ENCODE data around the gene PROK1. TPM values are rescaled to one million over a fixed set of nuclear protein-coding genes. Genes with fewer than 3 reads are reported as not detected.
A peak's percentile ranks its signal among the peaks of the same experiment; 100 is the strongest.

PROK1 gene
- total RNA-seq, 2 experiments from 2014 or later, result not detected

DNA sequence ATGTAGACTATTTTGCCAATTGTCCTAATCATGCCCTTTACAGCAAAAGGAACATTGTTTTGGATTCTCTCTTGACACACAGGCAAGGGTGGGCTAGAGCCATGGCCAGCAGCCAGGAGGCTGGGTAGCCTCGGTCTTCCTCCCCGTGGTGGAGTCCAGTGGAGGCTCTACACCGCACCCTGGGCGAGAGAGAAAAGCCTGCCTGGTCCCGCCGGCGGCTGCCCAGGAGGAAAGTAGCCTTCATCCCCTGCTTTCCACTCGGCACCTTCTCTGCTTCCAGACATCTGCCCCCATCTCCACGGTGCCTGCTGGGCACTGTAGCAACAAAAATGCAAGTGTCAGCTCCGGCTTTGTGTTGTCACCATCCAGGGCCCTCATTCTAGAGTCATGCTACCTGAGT, 21.6 kb downstream of the PROK1 start:
- peaks cover 3% of the 10 kb centered on the region for H3K27me3 Mint-ChIP-seq
- H3K9me3 Mint-ChIP-seq, result no peaks in the 10 kb centered on the region
- POLR2A ChIA-PET, result no interaction called here
- CTCF ChIA-PET, result interaction anchor here (1.3 to 2.8 kb wide), 2 partner anchors 24 to 276 kb away, joined by 5 to 14 read pairs; no protein-coding TSS in a partner anchor
- intact Hi-C loops (cut with micrococcal nuclease), result no loop called here
- no peak for DNase-seq
- no peaks in the 10 kb centered on the region for H3K36me3 Mint-ChIP-seq
- no peak overlapping the region for H3K4me3 Mint-ChIP-seq
- peaks cover 6% of the 10 kb centered on the region for H3K4me1 Mint-ChIP-seq (ENCODE audit: low read depth)
- no peak overlapping the region for H3K27ac Mint-ChIP-seq

DNA sequence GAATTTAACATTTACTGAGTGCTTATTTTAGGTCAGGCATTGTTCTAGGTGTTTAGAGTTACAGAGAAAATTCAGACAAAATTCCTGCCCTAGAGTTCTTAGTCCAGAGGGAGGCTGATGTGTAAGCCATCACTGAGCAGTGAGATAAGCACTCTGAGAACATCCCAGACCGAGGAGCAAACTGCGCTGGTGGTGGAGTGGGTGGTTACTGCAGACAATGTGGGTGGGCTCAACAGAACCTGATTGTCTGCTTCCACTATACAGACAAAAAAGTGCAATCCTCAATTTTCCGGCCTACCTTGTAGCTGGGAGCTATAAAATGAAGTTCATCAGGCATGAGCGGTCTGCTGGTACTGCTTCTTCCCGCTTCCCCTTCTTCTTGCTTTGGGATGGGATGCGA, 23.5 kb downstream of the PROK1 start:
- intact Hi-C loops (cut with micrococcal nuclease), result no loop called here
- peaks cover 3% of the 10 kb centered on the region for H3K27me3 Mint-ChIP-seq
- no peak for DNase-seq

DNA sequence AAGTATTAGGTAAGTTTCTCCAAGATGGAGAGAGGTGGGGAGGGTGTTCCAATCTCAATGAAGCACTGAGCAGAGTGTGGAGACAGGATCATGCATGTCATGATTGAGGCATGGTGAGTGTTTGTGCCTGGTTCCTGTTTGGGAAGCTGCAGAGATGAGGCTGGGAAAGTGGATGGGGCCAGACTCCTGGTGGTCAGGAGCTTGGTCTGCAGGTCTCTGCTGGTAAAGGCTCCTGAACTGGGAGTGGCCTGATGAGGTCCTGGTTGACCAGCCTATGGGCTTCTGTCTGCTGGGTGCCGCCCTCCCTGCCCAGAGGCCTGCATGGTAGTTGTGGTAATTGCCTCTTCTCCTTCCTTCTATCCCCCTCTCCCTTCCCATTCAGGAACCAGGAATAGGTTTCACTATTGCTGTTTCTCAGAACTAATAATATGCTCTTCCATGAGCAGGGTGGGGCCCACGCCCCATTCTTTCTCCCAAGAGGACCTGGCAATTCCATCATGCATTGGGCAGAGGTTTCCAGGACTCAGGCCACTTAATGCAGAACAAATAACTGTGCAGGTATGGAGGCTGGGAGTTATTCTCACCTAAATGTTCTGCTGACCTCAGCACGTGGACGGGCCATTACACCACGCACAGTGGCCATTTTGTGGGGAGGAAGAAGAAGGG, 24.5 kb downstream of the PROK1 start:
- ChIA-PET CTCF (interaction anchor here (1.0 kb wide), 2 partner anchors 15 to 20 kb away, joined by 3 to 5 read pairs; no protein-coding TSS in a partner anchor), POLR2A (no interaction called here)
- DNase-seq, result no peak
- Mint-ChIP-seq H3K27ac (no peak overlapping the region), H3K9me3 (no peaks in the 10 kb centered on the region), H3K36me3 (no peaks in the 10 kb centered on the region), H3K4me3 (no peak overlapping the region), H3K27me3 (peaks cover 3% of the 10 kb centered on the region), H3K4me1 (ENCODE audit: low read depth) (peaks cover 6% of the 10 kb centered on the region)
- intact Hi-C loops (cut with micrococcal nuclease), result no loop called here

More for the DNA sequence above, 23.5 kb downstream of the PROK1 start:
- peaks cover 6% of the 10 kb centered on the region for H3K4me1 Mint-ChIP-seq (ENCODE audit: low read depth)
- no peak overlapping the region for H3K4me3 Mint-ChIP-seq
- no peaks in the 10 kb centered on the region for H3K36me3 Mint-ChIP-seq
- H3K9me3 Mint-ChIP-seq, result no peaks in the 10 kb centered on the region
- no peak overlapping the region for H3K27ac Mint-ChIP-seq
- POLR2A ChIA-PET, result no interaction called here
- CTCF ChIA-PET, result interaction anchor here (1.0 to 2.8 kb wide), 2 partner anchors 14 to 22 kb away, joined by 5 to 14 read pairs; no protein-coding TSS in a partner anchor

DNA sequence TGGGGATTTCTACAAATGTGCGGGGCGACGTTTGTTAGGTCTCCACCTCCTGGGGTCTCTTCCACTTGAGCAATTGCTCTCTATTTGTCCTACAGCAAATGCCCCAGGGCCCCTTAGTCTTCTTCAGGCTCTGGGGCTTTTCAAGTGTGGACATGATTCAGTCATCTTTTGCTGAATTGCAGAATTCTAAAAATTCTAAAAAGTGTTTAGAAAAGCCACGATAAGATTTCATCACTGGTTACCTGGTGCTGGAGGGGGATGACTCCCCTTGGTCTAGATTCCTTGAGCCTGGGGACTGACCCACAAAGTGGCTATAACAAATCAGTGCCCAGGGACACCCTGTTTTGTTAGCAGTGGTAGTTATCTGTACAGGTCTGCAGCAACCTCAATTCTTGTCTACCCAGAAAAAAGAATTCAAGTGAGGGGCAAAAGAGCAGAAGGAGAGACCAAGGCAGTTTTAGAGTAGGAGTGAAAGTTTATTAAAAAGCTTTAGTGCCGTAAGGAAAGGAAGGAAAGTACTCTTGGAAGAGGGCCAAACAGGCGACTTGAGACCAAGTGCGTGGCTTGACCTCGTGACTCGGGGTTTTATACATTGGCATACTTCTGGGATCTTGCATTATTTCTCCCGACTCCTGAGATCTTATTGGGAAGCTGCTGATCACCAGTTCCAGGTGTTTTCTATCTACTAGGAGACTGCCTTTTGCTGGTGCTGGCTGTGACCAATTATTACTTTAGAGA, 25.2 kb downstream of the PROK1 start:
- CTCF ChIA-PET, result interaction anchor here (1.0 to 2.7 kb wide), 4 partner anchors 15 to 141 kb away, joined by 3 to 18 read pairs (median 4); no protein-coding TSS in a partner anchor
- intact Hi-C loops (cut with micrococcal nuclease), result no loop called here
- Mint-ChIP-seq H3K36me3 (no peaks in the 10 kb centered on the region), H3K9me3 (no peaks in the 10 kb centered on the region), H3K4me3 (no peak overlapping the region), H3K27me3 (peaks cover 2% of the 10 kb centered on the region), H3K4me1 (ENCODE audit: low read depth) (peaks cover 6% of the 10 kb centered on the region), H3K27ac (no peak overlapping the region)
- no peak for DNase-seq
- POLR2A ChIA-PET, result no interaction called here

DNA sequence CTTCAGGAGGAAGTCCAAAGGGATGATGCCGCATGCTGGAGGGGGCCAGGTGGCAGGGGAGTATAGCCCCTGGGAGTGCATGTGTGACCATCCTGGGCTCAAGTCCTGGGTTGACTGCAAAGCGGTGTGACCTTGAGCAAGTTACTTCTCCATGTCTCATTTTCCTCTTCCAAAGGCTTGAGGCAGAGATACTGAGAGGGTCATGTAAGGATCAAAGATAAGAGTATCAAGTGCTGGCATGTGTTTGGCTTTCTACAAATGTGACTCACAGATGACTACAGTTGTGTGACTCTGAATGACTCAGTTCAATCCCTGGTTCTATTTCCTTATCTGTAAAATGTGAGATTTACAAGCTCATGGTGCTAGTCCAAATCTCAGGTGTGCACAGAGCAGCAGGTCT, 26.1 kb downstream of the PROK1 start:
- H3K4me3 Mint-ChIP-seq, result no peak overlapping the region
- POLR2A ChIA-PET, result no interaction called here
- no peaks in the 10 kb centered on the region for H3K27me3 Mint-ChIP-seq
- no peak overlapping the region for H3K27ac Mint-ChIP-seq
- CTCF ChIA-PET, result interaction anchor here (0.5 to 2.7 kb wide), 6 partner anchors 9 to 1238 kb away, joined by 3 to 18 read pairs (median 4); no protein-coding TSS in a partner anchor
- no peaks in the 10 kb centered on the region for H3K36me3 Mint-ChIP-seq
- no peaks in the 10 kb centered on the region for H3K9me3 Mint-ChIP-seq
- DNase-seq, result no peak
- intact Hi-C loops (cut with micrococcal nuclease), result no loop called here
- peaks cover 6% of the 10 kb centered on the region for H3K4me1 Mint-ChIP-seq (ENCODE audit: low read depth)

DNA sequence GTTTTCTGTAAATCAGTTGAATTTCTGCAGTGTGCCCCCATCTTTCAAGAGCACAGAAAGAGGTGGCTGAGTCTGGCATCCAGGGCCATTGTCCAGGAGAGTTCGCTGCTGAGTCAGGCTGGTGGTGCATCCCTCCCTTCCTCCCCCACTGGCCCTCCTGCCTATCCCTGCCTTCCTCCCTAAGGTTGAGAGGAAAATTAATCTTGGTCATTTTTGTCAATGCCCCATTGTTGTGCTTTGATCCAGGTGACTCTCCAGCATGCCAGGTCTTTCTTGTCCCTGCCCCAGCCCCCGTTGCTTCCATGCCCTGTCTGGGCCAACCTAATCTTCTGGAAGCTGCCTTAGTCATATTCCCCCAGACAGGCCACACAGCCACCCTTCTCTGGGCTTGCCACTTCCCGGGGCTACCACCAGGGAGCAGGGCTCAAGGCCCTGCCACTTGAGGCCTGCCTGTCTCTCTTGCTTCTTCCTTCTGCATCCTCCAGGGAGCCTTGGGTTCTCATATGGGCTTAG, 26.6 kb downstream of the PROK1 start:
- no peaks in the 10 kb centered on the region for H3K9me3 Mint-ChIP-seq
- no peak overlapping the region for H3K4me3 Mint-ChIP-seq
- no peaks in the 10 kb centered on the region for H3K27me3 Mint-ChIP-seq
- no peaks in the 10 kb centered on the region for H3K36me3 Mint-ChIP-seq
- peaks cover 6% of the 10 kb centered on the region for H3K4me1 Mint-ChIP-seq (ENCODE audit: low read depth)
- POLR2A ChIA-PET, result no interaction called here
- no peak overlapping the region for H3K27ac Mint-ChIP-seq
- CTCF ChIA-PET, result interaction anchor here (1.4 to 2.7 kb wide), 5 partner anchors 10 to 270 kb away, joined by 3 to 18 read pairs (median 4); no protein-coding TSS in a partner anchor
- intact Hi-C loops (cut with micrococcal nuclease), result no loop called here
- peak; percentile 21 for DNase-seq

DNA sequence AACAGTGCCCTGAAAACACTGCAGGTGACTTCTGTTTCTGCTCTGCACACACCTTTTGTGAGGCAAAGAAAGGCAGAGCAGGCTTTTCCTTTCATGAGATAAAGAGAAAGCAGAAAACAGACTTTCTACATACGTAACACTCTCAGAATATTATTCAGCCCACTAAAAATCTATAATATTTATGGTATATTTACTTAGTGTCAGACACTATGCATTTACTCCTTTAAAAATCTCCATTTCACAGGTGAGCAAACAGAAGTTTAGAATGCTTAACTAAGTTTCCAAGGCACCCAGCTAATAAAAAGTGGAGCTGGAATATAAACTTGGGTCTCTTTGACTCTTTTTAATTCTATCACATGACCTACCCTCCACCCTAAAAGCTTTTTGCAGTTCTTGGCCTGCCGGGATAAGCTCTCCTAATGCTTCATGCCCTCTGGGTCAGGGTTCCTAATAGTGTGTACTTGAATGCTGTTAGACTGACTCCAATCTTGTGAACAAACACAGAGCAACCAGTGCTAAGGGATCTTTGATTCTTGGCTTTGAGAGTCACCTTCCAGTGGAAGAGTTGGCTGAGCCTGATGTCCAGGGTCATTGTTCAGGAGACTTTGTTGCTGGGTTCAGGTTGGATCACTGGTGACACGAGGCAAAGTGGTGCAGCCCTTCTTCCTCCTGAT, 27.2 kb downstream of the PROK1 start:
- no peak overlapping the region for H3K4me3 Mint-ChIP-seq
- no peak overlapping the region for H3K27ac Mint-ChIP-seq
- no peaks in the 10 kb centered on the region for H3K9me3 Mint-ChIP-seq
- DNase-seq, result no peak
- POLR2A ChIA-PET, result no interaction called here
- H3K27me3 Mint-ChIP-seq, result no peaks in the 10 kb centered on the region
- CTCF ChIA-PET, result interaction anchor here (1.5 to 2.7 kb wide), 4 partner anchors 10 to 271 kb away, joined by 4 to 18 read pairs (median 6); no protein-coding TSS in a partner anchor
- intact Hi-C loops (cut with micrococcal nuclease), result no loop called here
- H3K4me1 Mint-ChIP-seq (ENCODE audit: low read depth), result peaks cover 9% of the 10 kb centered on the region
- H3K36me3 Mint-ChIP-seq, result no peaks in the 10 kb centered on the region

DNA sequence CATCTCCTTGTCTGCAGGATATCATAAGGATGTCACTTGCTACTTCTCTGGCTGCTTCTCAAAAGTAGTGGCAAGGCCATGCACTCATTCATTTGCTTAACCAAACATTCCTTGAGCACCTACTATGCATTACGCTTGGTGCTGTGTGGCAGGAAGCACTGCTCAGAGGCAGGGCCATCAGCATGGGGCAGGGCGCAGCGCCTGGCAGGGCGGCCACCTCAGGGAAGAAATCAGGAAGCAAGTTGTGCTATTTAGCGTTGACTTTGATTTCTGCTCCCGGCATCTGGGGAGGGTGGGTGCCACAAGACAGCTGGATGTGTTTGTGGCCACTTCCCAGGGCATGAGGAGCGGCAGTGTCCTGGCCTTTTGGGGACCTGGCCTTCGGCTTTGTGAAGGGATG, 27.9 kb downstream of the PROK1 start:
- no peak overlapping the region for H3K27ac Mint-ChIP-seq
- ChIA-PET CTCF (interaction anchor here (0.6 to 4.8 kb wide), 3 partner anchors 17 to 126 kb away, joined by 3 to 41 read pairs (median 7); no protein-coding TSS in a partner anchor), POLR2A (no interaction called here)
- H3K9me3 Mint-ChIP-seq, result no peaks in the 10 kb centered on the region
- intact Hi-C loops (cut with micrococcal nuclease), result no loop called here
- H3K27me3 Mint-ChIP-seq, result no peaks in the 10 kb centered on the region
- no peak for DNase-seq
- H3K4me3 Mint-ChIP-seq, result no peak overlapping the region
- H3K36me3 Mint-ChIP-seq, result no peaks in the 10 kb centered on the region
- H3K4me1 Mint-ChIP-seq (ENCODE audit: low read depth), result peaks cover 11% of the 10 kb centered on the region

DNA sequence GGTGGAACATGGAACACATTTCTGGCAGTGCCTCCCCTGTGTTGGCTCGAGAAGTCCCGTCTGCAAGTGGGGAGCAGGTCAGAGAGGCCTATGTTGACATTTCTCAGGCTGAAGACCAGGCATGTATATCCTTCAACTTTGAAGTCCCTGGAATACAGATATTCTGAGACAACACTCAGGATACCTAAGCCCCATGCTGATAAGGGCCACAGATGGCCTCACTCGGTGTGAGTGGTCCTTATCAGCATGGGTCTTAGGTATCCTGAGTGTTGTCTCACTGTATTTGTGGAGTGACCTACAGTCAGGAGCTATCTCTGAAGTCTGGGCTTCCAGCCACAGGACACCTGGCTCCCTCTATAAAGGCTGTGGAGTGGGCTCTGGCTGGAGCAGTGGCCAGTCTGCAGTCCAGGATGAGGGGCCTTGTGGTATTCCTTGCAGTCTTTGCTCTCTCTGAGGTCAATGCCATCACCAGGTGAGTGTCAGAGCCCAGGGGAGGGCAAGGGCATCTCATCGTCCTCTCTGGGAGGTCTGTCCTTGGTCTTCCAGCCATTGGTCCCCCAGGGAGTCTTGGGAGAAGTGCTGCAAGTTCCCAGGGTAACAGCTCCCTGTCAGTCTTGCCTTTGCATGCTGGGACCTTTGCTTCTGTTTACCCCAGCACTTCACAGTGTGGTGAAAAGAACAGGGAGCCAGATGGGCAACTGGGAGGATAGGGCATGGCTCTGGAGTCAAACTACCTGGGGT, 29.6 kb downstream of the PROK1 start:
- ChIA-PET POLR2A (no interaction called here), CTCF (interaction anchor here (4.8 kb wide), 1 partner anchor 16 kb away, joined by 41 read pairs; no protein-coding TSS in a partner anchor)
- intact Hi-C loops (cut with micrococcal nuclease), result no loop called here
- Mint-ChIP-seq H3K9me3 (no peaks in the 10 kb centered on the region), H3K36me3 (no peaks in the 10 kb centered on the region), H3K4me1 (ENCODE audit: low read depth) (peaks cover 11% of the 10 kb centered on the region), H3K27me3 (peaks cover 9% of the 10 kb centered on the region), H3K4me3 (no peak overlapping the region), H3K27ac (no peak overlapping the region)
- no peak for DNase-seq

DNA sequence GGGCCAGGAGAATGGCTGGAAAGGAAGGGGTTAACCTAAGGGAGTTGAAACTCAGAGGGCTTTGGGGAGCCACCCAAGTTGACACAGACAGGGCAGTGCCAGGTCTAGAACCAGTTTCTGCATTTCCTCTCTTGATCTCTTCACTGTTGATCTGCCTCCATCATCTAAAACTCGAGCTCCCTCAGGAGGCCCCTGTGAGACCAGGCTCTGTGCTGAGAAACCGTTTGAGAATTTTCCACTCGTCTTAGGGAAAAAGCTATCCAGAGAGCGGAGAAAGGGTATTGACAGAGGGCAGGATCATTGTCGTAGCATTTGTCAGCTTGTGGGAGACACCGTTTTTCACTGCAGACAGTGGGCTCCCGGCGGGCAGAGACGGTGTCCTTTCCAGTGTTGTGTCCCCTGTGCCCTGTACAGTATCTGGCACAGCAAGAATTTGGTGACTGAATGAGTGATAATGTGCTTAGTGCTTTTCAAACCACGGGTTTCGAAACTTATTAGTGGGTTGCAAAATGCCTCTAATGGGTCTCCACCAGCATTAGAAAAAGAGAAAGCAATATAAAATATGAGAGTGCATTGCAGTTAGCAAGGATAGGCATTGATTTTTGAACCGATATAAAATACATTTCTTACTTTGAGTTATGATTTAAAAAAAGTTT, 31.1 kb downstream of the PROK1 start:
- ChIA-PET POLR2A (no interaction called here), CTCF (interaction anchor here (1.8 to 4.8 kb wide), 2 partner anchors 14 to 21 kb away, joined by 5 to 41 read pairs; no protein-coding TSS in a partner anchor)
- DNase-seq, result no peak
- intact Hi-C loops (cut with micrococcal nuclease), result no loop called here
- Mint-ChIP-seq H3K27me3 (peaks cover 10% of the 10 kb centered on the region), H3K36me3 (no peaks in the 10 kb centered on the region), H3K27ac (no peak overlapping the region), H3K9me3 (no peaks in the 10 kb centered on the region), H3K4me1 (ENCODE audit: low read depth) (peaks cover 7% of the 10 kb centered on the region), H3K4me3 (no peak overlapping the region)

DNA sequence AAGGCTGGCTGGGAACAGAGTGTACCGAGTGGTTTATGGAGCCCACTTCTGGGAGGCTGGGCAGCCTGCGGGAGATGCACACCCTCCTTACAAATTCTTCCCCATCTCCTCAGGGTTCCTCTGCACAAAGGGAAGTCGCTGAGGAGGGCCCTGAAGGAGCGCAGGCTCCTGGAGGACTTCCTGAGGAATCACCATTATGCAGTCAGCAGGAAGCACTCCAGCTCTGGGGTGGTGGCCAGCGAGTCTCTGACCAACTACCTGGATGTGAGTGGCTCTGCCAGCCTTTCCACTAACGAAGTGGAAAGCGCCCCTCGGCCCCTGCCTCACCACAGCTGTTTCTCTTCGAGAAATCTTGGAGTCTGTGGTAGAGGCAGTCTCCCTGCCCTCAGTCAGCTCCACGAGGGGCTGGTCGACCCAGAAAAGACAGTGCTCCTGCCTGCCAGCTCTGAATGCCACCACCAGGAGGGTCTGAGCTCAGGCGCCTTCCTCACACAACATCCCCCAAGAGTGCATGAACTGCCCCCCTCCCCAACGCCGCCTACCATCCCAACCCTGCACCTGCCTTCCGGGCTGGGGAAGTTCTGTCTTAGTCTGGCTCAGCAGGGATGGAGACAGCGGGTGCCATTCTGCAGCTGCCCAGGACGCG, 31.8 kb downstream of the PROK1 start:
- intact Hi-C loops (cut with micrococcal nuclease), result no loop called here
- CTCF ChIA-PET, result interaction anchor here (0.5 to 4.8 kb wide), 4 partner anchors 13 to 279 kb away, joined by 3 to 41 read pairs (median 5); no protein-coding TSS in a partner anchor
- no peak for DNase-seq
- POLR2A ChIA-PET, result no interaction called here
- no peak overlapping the region for H3K4me3 Mint-ChIP-seq
- no peaks in the 10 kb centered on the region for H3K9me3 Mint-ChIP-seq
- no peak overlapping the region for H3K27ac Mint-ChIP-seq
- H3K27me3 Mint-ChIP-seq, result peaks cover 10% of the 10 kb centered on the region
- H3K36me3 Mint-ChIP-seq, result no peaks in the 10 kb centered on the region
- H3K4me1 Mint-ChIP-seq (ENCODE audit: low read depth), result peaks cover 5% of the 10 kb centered on the region

Data from activated CD4-positive, alpha-beta memory T cell treated with anti-CD3 and anti-CD28 coated beads for 36 hours (primary cell).